GM11168 (cell line): Measurements from ENCODE around the gene DNER.
"Not testable (repeated sequence)": the region's sequence is repeated elsewhere in the genome, so short reads cannot be mapped to it uniquely, and the experiment has no call there.

Source experiments
- in situ Hi-C: fragments of 300-500 bp; cut with MboI; formaldehyde crosslinking; loops from one replicate; pipeline ENCODE4 v1.12.0; 2022; ENCODE audit warnings: low sequenced_read_pairs; ENCODE audit not compliant: unreplicated experiment

The DNER gene

GRCh38 chr2:229719926-229720647 is 5.7 kb upstream of the DNER start:
- in situ Hi-C loops = no loop called here

- in situ Hi-C loops = no loop called here
These were observed 3.7 kb upstream of the DNER start for GRCh38 chr2:229718057-229718456.

GRCh38 chr2:229715895-229716507 is 1.6 kb upstream of the DNER start:
- in situ Hi-C loops = no loop called here

GRCh38 chr2:229714736-229715541 is 584 bp upstream of the DNER start:
- in situ Hi-C loops = no loop called here

- in situ Hi-C loops = no loop called here
These were observed 830 bp downstream of the DNER start for GRCh38 chr2:229713371-229714079.

- in situ Hi-C loops = no loop called here
These were observed 2.2 kb downstream of the DNER start for GRCh38 chr2:229712136-229712535.

GRCh38 chr2:229708335-229708734 is 6.0 kb downstream of the DNER start:
- in situ Hi-C loops = no loop called here

- in situ Hi-C loops = no loop called here
These were observed 10.3 kb downstream of the DNER start for GRCh38 chr2:229703909-229704630.

GRCh38 chr2:229701716-229702115 is 12.6 kb downstream of the DNER start:
- in situ Hi-C loops = no loop called here

- in situ Hi-C loops = no loop called here
These were observed 13.3 kb downstream of the DNER start for GRCh38 chr2:229701062-229701461.

- in situ Hi-C loops = no loop called here
These were observed 18.4 kb downstream of the DNER start for GRCh38 chr2:229695961-229696360.

- in situ Hi-C loops = not testable (repeated sequence)
These were observed 20.5 kb downstream of the DNER start for GRCh38 chr2:229693845-229694244.

GRCh38 chr2:229691631-229692030 is 22.7 kb downstream of the DNER start:
- in situ Hi-C loops = no loop called here

- in situ Hi-C loops = no loop called here
These were observed 25.0 kb downstream of the DNER start for GRCh38 chr2:229689307-229689839.

GRCh38 chr2:229688141-229688540 is 26.2 kb downstream of the DNER start:
- in situ Hi-C loops = no loop called here

GRCh38 chr2:229686122-229686919 is 28.0 kb downstream of the DNER start:
- in situ Hi-C loops = no loop called here

GRCh38 chr2:229684942-229685562 is 29.3 kb downstream of the DNER start:
- in situ Hi-C loops = no loop called here

GRCh38 chr2:229679393-229680125 is 34.8 kb downstream of the DNER start:
- in situ Hi-C loops = no loop called here
